ENCODE results near the gene PHACTR2. TPM values are rescaled to one million over a fixed set of nuclear protein-coding genes. Genes with fewer than 3 reads are reported as not detected.

The PHACTR2 gene
- total and polyA plus RNA-seq, 7 donors: 4.2 to 51.9 (median 17.6) TPM

- Histone ChIP-seq H3K27ac (peak overlapping the region in 1 of 4 donors; percentile 56), H3K4me1 (peaks cover 0 to 58% (median 46%) of the 10 kb centered on the region in 4 donors), H3K4me3 (no peak overlapping the region), H3K9me3 (no peaks in the 10 kb centered on the region), H3K36me3 (no peaks in the 10 kb centered on the region), H3K27me3 (no peaks in the 10 kb centered on the region)
- no peak for DNase-seq
- TF ChIP-seq EP300 (IDR thresholded peaks at IDR 0.05) (no peak), POLR2A (IDR thresholded peaks at IDR 0.05) (no peak), POLR2AphosphoS5 (IDR thresholded peaks at IDR 0.05) (no peak)
- TF ChIP-seq, protein P1, sequence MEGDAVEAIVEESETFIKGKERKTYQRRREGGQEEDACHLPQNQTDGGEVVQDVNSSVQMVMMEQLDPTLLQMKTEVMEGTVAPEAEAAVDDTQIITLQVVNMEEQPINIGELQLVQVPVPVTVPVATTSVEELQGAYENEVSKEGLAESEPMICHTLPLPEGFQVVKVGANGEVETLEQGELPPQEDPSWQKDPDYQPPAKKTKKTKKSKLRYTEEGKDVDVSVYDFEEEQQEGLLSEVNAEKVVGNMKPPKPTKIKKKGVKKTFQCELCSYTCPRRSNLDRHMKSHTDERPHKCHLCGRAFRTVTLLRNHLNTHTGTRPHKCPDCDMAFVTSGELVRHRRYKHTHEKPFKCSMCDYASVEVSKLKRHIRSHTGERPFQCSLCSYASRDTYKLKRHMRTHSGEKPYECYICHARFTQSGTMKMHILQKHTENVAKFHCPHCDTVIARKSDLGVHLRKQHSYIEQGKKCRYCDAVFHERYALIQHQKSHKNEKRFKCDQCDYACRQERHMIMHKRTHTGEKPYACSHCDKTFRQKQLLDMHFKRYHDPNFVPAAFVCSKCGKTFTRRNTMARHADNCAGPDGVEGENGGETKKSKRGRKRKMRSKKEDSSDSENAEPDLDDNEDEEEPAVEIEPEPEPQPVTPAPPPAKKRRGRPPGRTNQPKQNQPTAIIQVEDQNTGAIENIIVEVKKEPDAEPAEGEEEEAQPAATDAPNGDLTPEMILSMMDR (IDR thresholded peaks at IDR 0.05): no peak
- WGBS, 2 donors: 71 to 82% methylated on average over 3 of the region's 3 CpGs
- intact Hi-C loops (cut with DNase I): loop anchor here (5.0 kb wide), 1 partner anchor 43 kb away; no protein-coding TSS in a partner anchor
Measured at GRCh38 chr6:143699430-143699825, 21.7 kb downstream of the PHACTR2 start.

DNA sequence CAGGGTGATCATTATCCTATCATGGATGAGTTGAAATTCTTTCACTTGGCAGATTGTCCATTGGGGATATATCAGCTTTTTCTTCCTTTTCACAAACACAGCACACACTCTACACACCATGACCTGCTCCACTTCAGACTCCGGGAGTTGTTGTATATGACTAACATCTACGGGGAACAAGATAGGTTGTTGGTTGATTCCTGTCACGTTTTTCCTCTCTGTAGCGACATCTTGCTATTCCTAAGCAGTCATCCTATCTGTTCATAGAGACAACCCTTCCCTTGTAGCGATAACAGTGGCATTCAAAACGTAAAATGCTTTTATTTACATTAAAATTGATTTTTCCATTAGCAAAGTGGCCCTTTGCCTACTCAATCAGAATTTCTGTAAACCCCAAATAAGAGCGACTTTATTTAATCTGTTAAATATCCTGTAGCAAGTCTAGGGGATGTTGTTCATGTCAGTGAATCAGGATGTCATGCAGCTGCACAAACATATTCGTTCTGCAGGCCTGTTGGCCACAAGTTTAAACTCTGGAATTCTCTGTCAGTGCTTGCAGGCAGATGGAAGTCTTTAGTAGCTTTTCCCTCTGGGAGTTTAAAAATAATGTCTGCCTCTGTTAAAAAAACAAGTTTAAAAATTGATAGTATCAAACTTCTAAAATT is 23.1 kb downstream of the PHACTR2 start:
- Histone ChIP-seq H3K9me3 (no peaks in the 10 kb centered on the region), H3K4me3 (no peak overlapping the region), H3K27me3 (no peaks in the 10 kb centered on the region), H3K27ac (peak overlapping the region in 3 of 4 donors; percentile 34 to 56 (median 54)), H3K4me1 (peaks cover 0 to 44% (median 33%) of the 10 kb centered on the region in 4 donors), H3K36me3 (no peaks in the 10 kb centered on the region)
- WGBS, 2 donors: 69 to 71% methylated on average over 8 of the region's 8 CpGs
- TF ChIP-seq POLR2AphosphoS5 (IDR thresholded peaks at IDR 0.05) (peak in 1 of 4 donors; percentile 15), POLR2A (IDR thresholded peaks at IDR 0.05) (no peak)
- intact Hi-C loops (cut with DNase I): no loop called here
- DNase-seq: no peak

GRCh38 chr6:143701349-143702234 is 23.8 kb downstream of the PHACTR2 start:
- Histone ChIP-seq H3K9me3 (no peaks in the 10 kb centered on the region), H3K36me3 (no peaks in the 10 kb centered on the region), H3K4me3 (no peak overlapping the region), H3K27me3 (no peaks in the 10 kb centered on the region), H3K4me1 (peaks cover 0 to 41% (median 27%) of the 10 kb centered on the region in 4 donors), H3K27ac (peak overlapping the region; percentile 21 to 56 (median 44))
- TF ChIP-seq, protein P1 (IDR thresholded peaks at IDR 0.05): no peak
- TF ChIP-seq POLR2A (IDR thresholded peaks at IDR 0.05): no peak
- TF ChIP-seq EP300 (IDR thresholded peaks at IDR 0.05): no peak
- no peak for TF ChIP-seq POLR2AphosphoS5 (IDR thresholded peaks at IDR 0.05)
- intact Hi-C loops (cut with DNase I): no loop called here
- 83 to 91% methylated on average over 6 of the region's 6 CpGs for WGBS, 2 donors
- no peak for DNase-seq

DNA sequence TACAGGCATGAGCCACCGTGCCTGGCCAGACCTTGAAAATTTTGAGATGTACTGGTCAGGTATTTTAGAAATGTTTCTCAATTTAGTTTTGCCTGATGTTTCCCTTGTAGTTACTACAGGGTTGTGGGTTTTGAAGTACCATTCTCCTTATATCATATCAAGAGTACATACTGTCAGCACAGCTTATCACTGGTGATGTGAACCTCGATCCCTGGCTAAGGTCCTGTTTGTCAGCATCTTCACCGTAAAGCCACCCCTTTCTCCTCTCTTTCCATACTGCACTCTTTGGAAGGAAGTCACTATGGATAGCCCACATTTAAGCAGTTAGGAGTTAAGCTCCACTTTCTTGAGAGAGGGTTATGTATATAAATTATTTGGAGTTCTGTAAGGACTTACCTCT is 27.8 kb downstream of the PHACTR2 start:
- TF ChIP-seq, protein P1 (IDR thresholded peaks at IDR 0.05): no peak
- TF ChIP-seq POLR2A (IDR thresholded peaks at IDR 0.05) (no peak), POLR2AphosphoS5 (IDR thresholded peaks at IDR 0.05) (no peak), EP300 (IDR thresholded peaks at IDR 0.05) (no peak)
- intact Hi-C loops (cut with DNase I): no loop called here
- Histone ChIP-seq H3K9me3 (no peaks in the 10 kb centered on the region), H3K4me1 (peaks cover 0 to 13% (median 9%) of the 10 kb centered on the region in 4 donors), H3K4me3 (no peak overlapping the region), H3K27ac (no peak overlapping the region), H3K27me3 (no peaks in the 10 kb centered on the region), H3K36me3 (no peaks in the 10 kb centered on the region)
- WGBS, 2 donors: 91 to 96% methylated on average over 3 of the region's 3 CpGs
- no peak for DNase-seq

GRCh38 chr6:143707697-143708096 is 29.9 kb downstream of the PHACTR2 start:
- Histone ChIP-seq H3K36me3 (no peaks in the 10 kb centered on the region), H3K4me1 (no peaks in the 10 kb centered on the region), H3K4me3 (no peak overlapping the region), H3K27ac (no peak overlapping the region), H3K9me3 (no peaks in the 10 kb centered on the region), H3K27me3 (no peaks in the 10 kb centered on the region)
- DNase-seq: no peak
- WGBS, 2 donors: 86 to 92% methylated on average over 3 of the region's 3 CpGs
- intact Hi-C loops (cut with DNase I): no loop called here
- TF ChIP-seq EP300 (IDR thresholded peaks at IDR 0.05) (no peak), POLR2A (IDR thresholded peaks at IDR 0.05) (no peak), POLR2AphosphoS5 (IDR thresholded peaks at IDR 0.05) (no peak)
- TF ChIP-seq, protein P1 (IDR thresholded peaks at IDR 0.05): no peak
